RPMI7951 (cell line): ENCODE data around the gene KIF16B. TPM values are rescaled to one million over a fixed set of nuclear protein-coding genes. Genes with fewer than 3 reads are reported as not detected.
"Not testable (repeated sequence)": the region's sequence is repeated elsewhere in the genome, so short reads cannot be mapped to it uniquely, and the experiment has no call there.

Source experiments
- DNase-seq: peaks from one replicate; pipeline ENCODE4 v3.0.0-alpha.2; 2012; ENCODE audit warnings: low read depth
- total RNA-seq: library from RNA; depleted of rRNA; stranded (reverse); fragments of >200 nt; shearing (Covaris generic); gene quantifications from 2 replicates; pipeline ENCODE4 v1.2.3, GENCODE V29; 2014

KIF16B gene
- total RNA-seq, 1 experiment from 2014 or later: 9.4 TPM

DNA sequence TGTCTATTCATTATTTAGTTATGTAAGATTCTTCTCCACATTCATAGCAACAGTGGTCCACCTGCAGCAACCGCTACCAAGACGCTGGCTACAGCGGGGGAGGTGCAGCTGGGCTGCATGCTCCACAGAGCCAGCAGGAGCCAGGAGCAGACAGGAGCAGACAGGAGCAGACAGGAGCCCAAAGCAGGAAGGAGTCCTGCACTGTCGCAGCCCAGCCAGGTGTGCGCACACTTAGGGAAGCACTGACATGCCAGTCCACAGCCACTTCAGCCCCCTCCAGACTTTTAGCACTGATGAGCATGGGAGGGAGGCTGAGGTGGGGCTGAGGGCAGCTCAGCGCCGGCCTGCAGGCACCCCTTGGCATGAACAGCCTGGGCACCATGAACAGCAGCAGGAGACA, 19.6 kb downstream of the KIF16B start:
- DNase-seq: no peak

DNA sequence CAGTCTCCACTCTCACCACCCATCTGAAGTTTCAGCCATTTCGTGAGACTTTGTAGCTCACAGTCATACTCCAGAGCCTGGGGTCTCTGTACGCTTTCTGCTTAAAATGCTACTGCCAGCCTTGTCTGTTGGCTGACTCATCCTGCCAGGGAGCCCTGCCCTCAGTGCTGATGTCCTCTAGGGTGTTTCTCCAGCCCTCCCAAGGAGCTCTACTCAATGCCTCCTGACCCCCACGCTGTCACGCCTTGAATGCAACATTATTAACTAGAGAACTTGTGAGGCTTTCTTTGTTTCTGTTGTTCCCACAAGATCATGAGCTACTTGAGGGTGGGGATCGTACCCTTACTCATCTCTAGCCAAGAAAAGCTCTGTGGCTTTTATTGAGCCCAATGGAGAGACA, 20.1 kb downstream of the KIF16B start:
- peak; percentile 52 for DNase-seq

DNA sequence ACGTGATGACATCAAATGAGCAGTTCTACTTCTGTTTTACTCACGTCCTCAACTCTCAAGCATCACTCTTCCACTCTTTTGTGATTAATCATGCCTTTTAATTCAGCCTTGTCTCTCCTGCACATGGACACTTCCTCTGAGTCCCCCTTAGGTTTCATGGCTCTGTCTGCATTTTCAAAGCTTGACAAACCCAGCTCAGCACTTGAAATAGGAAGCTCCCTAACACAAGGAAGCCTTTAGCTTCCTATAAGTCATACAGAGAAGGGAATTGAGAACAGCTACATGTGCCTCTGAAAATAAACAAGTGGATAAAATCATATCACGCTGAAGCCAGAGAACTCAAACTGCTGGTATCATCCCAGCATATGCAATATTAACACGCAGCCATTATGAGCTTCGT, 21.2 kb downstream of the KIF16B start:
- DNase-seq: no peak

DNA sequence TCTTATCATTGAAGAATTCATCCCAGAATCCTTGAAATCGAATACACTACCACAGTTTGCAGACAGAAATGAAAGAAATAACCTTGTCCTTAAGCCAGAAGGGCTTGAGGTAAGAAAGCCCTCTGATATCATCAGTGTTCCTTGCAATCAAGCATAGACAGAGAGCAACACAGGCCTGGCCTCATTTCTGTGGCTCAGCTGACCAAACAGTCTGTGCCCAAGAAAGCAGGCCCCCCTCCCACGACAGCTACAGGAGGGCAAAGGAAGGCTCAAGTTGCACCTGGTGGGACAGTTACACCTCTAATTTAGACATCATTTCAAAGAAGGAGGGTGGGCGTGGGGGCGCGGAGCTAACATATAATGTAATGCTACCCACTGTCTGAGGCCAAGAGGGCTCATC, 21.6 kb downstream of the KIF16B start:
- DNase-seq: no peak

DNA sequence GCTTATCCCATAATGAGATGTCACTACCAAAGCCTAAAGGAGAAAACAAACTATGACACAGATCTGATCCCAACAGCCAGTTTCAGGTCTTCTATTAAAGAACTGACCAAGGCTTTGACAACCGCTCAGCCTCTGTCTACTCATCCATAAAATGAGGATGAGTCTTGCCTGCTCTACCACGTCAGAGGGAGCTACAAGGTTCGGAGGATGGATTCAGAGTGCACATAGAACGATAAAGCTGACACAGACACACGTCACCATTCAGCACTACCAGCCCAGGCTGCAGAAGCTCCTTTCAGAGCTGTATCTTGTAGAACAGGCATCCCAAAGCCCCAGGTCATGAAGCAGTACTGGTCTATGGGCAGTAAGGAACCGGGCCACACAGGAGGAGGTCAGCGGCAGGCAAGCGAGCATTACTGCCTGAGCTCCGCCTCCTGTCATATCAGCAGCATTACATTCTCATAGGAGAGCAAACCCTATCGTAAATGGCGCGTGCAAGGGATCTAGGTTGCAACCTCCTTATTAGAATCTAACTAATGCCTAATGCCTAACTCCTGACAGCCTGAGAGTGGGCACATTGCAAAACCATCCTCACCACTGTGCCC, 25.1 kb downstream of the KIF16B start:
- DNase-seq: no peak

DNA sequence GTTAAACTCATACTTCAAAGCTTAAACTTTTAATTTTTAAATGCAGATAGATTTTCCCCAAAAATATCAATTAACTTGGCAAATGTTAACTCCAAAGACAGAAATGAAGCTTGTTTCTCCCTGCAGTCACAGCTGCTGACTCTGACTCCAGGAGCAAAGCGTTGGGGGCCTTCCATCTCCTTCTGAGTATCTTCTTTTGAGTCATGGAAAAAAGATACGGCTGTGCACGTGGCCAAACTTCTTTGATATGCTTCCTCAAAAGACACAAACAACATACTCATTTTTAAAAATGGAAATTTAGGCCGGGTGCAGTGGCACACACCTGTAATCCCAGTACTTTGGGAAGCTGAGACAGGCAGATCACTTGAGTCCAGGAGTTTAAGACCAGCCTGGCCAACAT, 28.3 kb downstream of the KIF16B start:
- no peak for DNase-seq

DNA sequence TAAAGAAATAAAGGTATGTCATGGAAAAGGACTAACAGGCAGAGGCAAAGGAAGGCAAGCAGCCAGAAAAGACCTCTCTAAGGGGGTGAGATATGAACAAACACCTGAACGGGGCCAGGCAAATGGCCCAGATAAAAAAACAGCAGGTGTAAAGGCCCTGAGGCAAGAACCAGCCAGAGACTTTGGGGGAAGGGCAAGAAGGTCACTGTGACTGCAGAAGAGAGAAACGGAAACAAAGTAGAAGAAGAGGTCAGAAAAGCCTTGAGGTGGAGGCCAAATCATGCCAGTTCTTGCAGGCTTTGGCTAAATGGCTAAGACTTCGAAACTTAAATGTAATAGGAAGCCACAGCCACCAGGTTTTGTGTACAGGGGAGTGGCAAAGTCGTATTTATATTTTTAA, 30.8 kb downstream of the KIF16B start:
- DNase-seq: no peak

DNA sequence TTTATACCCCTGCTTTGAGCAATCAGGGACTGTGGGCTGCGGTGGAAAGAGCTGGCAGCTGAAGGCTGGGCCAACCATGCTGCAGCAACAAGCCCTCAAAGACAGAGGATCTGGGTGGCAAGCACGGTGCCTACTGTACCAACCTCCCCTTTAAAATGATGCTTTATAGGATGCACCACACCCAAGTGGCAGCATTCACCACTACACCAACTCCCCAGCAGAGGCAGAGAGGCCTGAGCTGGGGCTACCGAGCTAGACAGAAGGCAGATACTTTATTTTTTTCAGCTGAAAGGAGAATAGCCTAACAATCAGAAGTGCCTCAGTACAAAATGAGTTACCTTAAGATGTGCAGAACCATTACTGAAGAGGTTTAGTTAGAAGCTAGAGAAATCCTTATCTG, 31.4 kb downstream of the KIF16B start:
- DNase-seq: no peak

DNA sequence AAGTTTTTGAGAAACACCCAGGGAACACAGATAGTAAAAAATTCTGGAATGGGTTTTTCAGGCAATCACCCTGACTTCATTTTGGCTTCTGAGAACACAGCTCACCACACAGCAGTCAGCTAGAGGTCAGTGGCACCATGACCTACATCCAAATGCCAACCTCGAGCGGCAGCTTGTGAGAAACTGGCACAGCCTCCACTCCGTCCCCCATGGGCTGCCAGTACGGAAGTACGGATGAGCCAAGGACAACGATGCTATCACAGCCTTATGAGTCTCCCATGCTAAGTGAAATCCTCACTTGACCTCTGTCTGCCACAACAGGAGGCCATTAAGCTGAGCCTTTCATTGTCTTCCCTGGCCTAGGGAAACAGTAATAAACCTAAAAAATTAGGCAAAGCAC, 32.0 kb downstream of the KIF16B start:
- no peak for DNase-seq

DNA sequence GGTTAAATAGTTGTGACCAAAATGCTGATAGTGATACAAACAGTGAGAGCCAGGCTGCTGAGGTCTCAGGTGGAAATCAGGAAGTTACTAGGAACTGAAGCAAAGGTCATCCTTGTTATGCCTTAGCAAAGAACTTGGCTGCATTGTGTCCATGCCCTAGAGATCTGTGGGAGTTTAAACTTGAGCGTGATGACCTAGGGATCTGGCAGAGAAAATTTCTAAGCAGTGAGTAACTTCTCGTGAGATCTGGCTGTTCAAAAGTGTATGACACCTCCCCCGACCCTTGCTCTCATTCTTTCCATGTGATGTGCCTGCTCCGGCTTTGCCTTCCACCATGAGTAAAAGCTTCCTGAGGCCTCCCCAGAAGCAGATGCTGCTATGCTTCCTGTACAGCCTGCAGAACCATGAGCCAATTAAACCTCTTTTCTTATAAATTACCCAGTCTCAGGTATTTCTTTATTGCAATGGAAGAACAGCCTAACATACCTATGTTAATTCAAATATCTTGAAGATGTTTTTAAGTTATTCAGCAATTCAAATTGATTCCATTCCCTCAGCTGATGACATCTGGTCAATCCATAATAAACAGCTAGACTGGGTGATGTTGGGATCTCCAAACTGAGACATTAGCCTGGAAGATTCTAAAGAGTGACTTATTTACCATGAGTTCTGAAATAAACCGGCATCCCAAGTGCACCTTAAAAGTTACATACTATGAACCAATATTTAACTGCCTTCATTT, 33.8 kb downstream of the KIF16B start:
- no peak for DNase-seq

DNA sequence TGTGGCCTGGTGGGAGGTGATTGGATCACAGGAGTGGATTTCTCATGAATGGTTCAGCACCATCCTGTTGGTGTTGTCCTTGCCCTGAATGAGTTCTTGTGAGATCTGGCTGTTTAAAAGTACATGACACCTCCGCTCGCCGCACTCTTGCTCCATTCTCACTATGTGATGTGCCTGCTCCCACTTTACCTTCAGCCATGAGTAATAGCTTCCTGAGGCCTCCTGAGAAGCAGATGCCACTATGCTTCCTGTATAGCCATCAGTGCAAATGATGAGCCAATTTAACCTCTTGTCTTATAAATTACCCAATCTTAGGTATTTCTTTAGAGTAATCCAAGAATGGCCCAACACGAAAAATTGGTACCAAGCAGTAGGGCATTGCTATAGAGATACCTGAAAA, 34.5 kb downstream of the KIF16B start:
- no peak for DNase-seq

DNA sequence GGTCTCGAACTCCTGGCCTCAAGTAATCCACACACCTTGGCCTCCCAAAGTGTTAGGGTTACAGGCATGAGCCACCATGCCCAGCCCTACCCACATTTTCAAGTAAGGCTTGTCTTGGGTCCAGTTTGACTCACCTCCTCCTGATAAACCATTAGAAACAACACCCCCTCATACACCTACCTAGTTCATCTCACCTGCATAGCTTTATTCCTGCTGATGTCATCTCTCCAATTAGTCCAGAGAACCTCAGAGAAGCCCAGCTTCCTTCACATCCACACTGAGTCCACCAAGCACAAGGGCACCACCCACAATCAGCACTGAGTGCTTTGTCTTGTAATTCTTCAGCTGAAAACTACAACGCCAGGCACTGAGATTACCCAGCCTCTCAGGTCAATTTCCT, 35.3 kb downstream of the KIF16B start:
- DNase-seq: no peak

DNA sequence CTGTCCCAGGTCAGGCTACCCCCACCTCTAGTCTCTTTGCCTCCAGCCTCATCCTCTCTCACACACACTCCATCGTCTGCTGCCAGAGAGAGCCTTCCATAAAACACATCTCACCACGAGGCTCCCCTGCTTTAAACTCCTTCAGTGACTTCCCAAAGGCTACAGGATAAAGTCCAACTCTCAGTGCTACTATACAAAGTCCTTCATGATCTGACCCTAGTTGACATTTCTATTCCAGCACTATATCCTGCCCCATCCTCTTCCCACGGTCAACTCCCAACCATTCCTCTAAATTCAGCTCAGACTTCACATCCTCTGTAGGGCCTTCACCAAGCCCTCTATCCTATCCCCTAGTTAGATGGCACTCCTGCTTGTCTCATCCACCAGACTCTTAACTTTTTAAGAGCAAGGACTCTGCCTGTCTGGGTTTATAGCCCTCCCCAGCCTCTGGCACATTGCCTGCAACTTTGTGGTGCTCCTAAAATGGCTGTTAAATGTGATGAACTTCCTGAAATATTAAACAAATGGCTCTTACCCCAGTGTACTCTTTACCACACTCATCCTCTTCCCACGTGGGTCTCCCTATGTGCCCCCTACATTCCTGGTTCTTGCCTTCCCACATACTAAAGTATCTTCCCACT, 36.1 kb downstream of the KIF16B start:
- DNase-seq: no peak

DNA sequence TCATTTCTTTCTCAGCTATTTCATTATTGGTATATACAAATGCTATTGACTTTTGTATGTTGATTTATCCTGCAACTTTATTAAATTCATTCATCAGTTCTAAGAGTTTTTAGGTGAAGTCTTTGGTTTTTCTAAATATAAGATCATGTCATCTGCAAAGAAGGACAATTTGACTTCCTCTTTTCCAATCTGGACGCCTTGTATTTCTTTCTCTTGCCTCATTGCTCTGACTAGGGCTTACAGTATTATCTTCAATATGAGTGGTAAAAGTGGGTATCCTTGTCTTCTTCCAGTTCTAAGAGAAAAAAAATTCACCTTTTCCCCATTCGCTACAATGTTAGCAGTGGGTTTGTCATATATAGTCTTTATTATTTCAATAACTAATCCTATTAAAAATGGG, 38.0 kb downstream of the KIF16B start:
- DNase-seq: no peak

DNA sequence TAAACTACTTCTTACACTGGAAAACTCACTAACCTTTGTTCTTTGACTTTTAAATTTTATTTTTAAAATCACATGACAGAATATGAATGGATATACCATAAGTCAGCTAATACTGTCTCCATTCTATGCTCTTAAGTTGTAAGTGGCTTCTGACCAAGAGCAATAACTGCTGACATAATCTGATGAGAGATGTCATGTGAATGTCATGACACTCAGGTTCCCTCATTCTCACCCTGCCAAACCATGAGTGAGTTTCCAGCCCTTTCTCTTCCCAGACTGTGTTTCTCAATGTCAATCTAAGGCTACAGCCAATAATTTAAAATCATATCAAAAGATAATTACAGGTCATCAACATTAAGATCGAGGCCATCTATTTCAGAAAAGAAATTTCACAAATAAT, 39.7 kb downstream of the KIF16B start:
- DNase-seq: no peak

DNA sequence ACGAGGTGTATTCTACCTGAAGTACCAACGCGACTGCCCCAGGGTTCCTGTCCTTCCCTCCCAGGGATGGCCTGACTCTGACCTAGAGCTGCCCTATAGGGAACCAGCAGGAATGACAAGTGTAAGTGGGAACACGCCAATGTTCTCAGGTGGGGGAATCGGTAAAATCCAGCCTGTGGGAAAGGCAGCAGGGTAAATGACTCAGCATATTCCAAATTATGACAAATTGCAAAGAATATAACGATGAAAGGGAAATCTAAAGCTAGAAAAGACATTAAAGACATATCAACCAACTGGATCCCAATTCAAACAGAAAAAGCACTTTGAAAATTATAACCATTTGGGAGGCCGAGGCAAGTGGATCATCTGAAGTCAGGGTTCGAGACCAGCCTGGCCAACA, 41.8 kb downstream of the KIF16B start:
- no peak for DNase-seq

DNA sequence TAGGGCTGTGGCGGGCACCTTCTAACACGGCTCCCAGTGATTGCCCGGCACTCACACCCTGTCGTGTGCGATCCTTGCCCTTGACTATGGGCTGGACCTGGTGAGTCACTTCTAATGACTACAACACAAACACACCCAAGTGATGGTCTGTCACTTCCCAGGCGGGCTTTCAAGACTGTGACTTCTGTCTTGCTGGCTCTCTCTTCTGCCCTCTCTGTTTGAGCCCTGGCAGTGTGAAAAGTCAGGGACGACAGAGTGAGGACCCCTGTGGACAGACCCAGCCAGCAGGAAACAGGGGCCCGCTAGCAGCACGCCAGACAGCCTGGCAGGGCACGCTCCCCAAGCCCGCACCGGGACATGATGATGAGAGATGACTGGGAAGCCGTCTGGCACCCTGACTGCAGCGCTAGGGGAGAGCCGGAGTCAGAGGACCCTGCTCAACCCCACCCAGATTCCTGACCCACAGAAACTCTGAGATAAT, 43.0 kb downstream of the KIF16B start:
- peak; percentile 68 for DNase-seq

DNA sequence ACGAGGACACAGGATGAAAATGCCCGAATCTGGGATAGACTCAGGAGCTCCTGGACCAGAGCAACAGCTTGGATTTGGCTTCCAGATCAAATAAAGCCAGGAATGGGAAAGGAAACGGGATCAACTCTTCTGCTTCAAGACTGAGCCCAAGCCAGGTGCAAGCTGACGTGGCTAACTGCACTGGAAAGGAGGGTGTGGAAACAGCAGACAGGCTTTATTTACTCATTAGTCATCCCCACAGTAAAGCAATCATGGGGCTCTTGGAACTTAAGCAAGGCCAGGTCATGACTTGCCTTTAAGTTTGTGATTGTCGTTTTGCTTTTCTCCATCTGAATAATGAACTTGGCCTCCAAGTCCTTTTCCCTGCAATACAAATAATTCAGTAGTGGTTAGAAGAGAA, 45.2 kb downstream of the KIF16B start:
- DNase-seq: peak; percentile 89

DNA sequence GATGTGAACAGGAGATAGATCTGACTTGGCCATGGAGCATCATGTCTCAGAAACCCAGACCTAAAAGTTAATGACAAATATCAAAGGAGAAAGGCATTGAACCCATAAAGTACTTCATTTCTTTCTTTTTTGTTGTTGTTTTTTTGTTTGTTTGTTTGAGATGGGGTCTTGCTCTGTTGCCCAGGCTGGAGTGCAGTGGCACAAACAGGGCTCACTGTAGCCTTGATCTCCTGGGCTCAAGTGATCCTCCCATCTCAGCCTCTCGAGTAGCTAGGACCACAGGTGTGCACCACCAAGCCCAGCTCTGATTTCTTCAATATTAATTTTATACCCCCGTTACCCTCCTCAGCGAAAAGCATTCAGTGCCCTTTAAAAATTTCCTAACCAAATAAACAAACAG, 45.8 kb downstream of the KIF16B start:
- no peak for DNase-seq

DNA sequence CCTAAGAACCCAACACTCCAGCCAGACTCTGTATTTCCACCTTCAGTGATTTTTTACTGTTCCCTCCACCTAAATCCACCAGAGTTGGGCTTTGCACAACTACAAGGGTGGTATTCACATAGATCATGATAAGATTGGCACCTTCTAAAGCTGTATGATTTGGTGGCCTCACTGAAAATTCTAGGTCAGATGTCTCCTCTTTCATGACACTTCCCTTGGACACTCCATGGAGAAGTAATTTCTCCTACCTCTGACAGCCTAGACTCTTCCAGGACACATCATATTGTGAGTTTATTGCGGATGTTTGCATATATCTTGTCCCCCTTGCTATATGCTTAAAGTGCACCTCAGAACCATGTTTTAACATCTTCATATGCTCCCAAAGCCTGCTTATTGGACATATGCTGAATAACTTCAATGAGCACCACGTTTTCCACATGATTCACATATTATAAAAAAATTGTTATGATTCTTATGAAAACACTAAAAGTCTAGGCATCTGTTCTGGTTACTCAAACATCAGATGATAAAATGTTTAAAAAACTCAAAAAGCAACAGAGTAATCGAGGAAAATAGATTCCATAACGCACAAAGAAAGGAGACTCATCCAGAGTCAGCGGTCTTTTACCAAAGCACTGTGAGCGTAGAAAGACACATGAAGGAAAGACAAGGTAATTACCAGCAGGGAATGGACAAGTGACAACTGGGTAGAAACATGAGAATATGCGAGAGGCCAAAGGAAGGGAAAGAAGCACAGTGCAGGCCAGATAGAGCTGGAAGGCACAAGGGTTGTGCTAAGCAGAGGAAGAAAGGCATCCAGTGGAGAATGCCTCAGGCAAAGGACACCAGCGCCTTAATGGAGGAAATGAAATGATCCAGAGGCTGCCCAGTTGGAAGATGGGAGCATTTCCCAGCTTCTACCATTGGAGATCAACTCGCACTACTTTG, 46.5 kb downstream of the KIF16B start:
- peak; percentile 19 for DNase-seq

DNA sequence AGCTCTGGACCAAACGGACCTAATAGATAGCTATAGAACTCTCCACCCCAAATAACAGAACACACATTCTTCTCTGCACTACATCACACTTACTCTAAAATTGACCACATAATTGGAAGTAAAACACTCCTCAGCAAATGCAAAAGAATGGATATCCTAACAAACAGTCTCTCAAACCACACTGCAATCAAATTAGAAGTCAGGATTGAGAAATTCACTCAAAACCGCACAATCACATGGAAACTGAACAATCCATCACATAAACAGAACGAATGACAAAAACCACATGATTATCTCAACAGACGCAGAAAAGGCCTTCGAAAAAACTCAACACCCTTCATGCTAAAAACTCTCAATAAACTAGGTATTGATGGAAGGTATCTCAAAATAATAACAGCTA, 50.6 kb downstream of the KIF16B start:
- not testable (repeated sequence) for DNase-seq

DNA sequence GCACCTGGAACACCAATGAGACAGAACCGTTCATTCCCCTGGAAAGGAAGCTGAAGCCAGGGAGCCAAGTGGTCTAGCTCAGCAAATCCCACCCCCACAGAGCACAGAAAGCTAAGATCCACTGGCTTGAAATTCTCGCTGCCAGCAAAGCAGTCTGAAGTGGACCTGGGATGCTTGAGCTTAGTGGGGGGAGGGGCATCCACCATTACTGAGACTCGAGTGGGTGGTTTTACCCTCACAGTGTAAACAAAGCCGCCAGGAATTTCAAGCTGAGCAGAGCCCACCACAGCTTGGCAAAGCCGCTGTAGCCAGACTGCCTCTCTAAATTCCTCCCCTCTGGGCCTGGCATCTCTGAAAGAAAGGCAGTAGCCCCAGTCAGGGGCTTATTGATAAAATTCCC, 53.1 kb downstream of the KIF16B start:
- DNase-seq: no peak
